Fibroblast of peridontal ligament (primary cell): Measurements from ENCODE around the gene AP5B1.
"Not testable (repeated sequence)": the region's sequence is repeated elsewhere in the genome, so short reads cannot be mapped to it uniquely, and the experiment has no call there.

Experiments used
- DNase-seq: peaks from one replicate; pipeline ENCODE4 v3.0.0-alpha.2; 2010; ENCODE audit errors: extremely low read depth

The AP5B1 gene

GRCh38 chr11:65767406-65767805 lies 13.4 kb downstream of the AP5B1 start:
- peak; percentile 77 for DNase-seq

- DNase-seq: peak; percentile 93
Measured at GRCh38 chr11:65766535-65766934, 14.2 kb downstream of the AP5B1 start.

- no peak for DNase-seq
Measured at GRCh38 chr11:65764434-65764833, 16.3 kb downstream of the AP5B1 start.

- not testable (repeated sequence) for DNase-seq
Measured at GRCh38 chr11:65762816-65763215, 18.0 kb downstream of the AP5B1 start.

GRCh38 chr11:65762169-65762568 lies 18.6 kb downstream of the AP5B1 start:
- DNase-seq: not testable (repeated sequence)

GRCh38 chr11:65745049-65745448 lies 35.7 kb downstream of the AP5B1 start:
- DNase-seq: no peak

- no peak for DNase-seq
Measured at GRCh38 chr11:65744699-65745042, 36.1 kb downstream of the AP5B1 start.

GRCh38 chr11:65744026-65744698 lies 36.6 kb downstream of the AP5B1 start:
- DNase-seq: peak; percentile 33

- no peak for DNase-seq
Measured at GRCh38 chr11:65743681-65744025, 37.1 kb downstream of the AP5B1 start.

GRCh38 chr11:65742353-65742752 lies 38.4 kb downstream of the AP5B1 start:
- DNase-seq: no peak

GRCh38 chr11:65741185-65741584 lies 39.6 kb downstream of the AP5B1 start:
- DNase-seq: no peak

- DNase-seq: no peak
Measured at GRCh38 chr11:65739022-65739421, 41.8 kb downstream of the AP5B1 start.

GRCh38 chr11:65736810-65737209 lies 44.0 kb downstream of the AP5B1 start:
- no peak for DNase-seq

GRCh38 chr11:65735111-65735510 lies 45.7 kb downstream of the AP5B1 start:
- DNase-seq: not testable (repeated sequence)

GRCh38 chr11:65730461-65730860 lies 50.3 kb downstream of the AP5B1 start:
- DNase-seq: no peak

GRCh38 chr11:65727865-65728264 lies 52.9 kb downstream of the AP5B1 start:
- DNase-seq: no peak

- no peak for DNase-seq
Measured at GRCh38 chr11:65726660-65727059, 54.1 kb downstream of the AP5B1 start.
